SU-DHL-6 (cell line): ENCODE results near the gene FBXO5.
"Not testable (repeated sequence)": the region's sequence is repeated elsewhere in the genome, so short reads cannot be mapped to it uniquely, and the experiment has no call there.

Source experiments
- H2AFZ ChIP-seq: fragments of 200-600 bp; sonication (generic); 2 replicates; pipeline ENCODE4 v1.6.1; 2014; ENCODE audit warnings: low read depth, mild to moderate bottlenecking, moderate library complexity, mixed read lengths, antibody characterized with exemption, low read length; ENCODE audit not compliant: severe bottlenecking
- H3F3A ChIP-seq: fragments of 200-600 bp; shearing (Covaris generic); 2 replicates; pipeline ENCODE4 v1.6.0; 2016; ENCODE audit warnings: antibody characterized with exemption, mild to moderate bottlenecking; ENCODE audit not compliant: insufficient read depth
- H3K27ac ChIP-seq: fragments of 200-600 bp; sonication (generic); 2 replicates; pipeline ENCODE4 v1.5.1; 2016; ENCODE audit warnings: low read depth, mild to moderate bottlenecking, low read length, moderate library complexity, mixed read lengths
- H3K27me3 ChIP-seq: fragments of 200-600 bp; sonication (generic), shearing (Covaris generic); 2 replicates; pipeline ENCODE4 v1.6.0; 2014; ENCODE audit warnings: mild to moderate bottlenecking, low read length
- H3K36me3 ChIP-seq: fragments of 200-600 bp; sonication (generic); 2 replicates; pipeline ENCODE4 v1.6.1; 2014; ENCODE audit warnings: mild to moderate bottlenecking, low read length, mixed read lengths
- H3K4me2 ChIP-seq: fragments of 300-600, 200-600 bp; shearing (Covaris generic), sonication (generic); 2 replicates; pipeline ENCODE4 v1.6.0; 2014; ENCODE audit warnings: low read length, low read depth, mild to moderate bottlenecking; ENCODE audit not compliant: poor library complexity, severe bottlenecking
- H3K4me3 ChIP-seq: fragments of 200-600 bp; sonication (generic); 2 replicates; pipeline ENCODE4 v1.5.1; 2014; ENCODE audit warnings: antibody characterized with exemption, low read length, mild to moderate bottlenecking, mixed read lengths; ENCODE audit not compliant: insufficient read depth, poor library complexity, severe bottlenecking
- H3K79me2 ChIP-seq: fragments of 200-600 bp; sonication (generic); 2 replicates; pipeline ENCODE4 v1.6.1; 2014; ENCODE audit warnings: mild to moderate bottlenecking, low read length, moderate library complexity; ENCODE audit not compliant: insufficient read depth
- H3K9ac ChIP-seq: fragments of 200-600 bp; sonication (generic); 2 replicates; pipeline ENCODE4 v1.7.0; 2014; ENCODE audit warnings: mild to moderate bottlenecking, low read length
- H3K9me2 ChIP-seq: fragments of 200-600 bp; sonication (generic); replicated peaks from 2 replicates; pipeline ENCODE4 v1.6.1; 2014; ENCODE audit warnings: low read length; ENCODE audit not compliant: insufficient read depth
- H3K9me3 ChIP-seq: fragments of 200-600 bp; sonication (generic); 2 replicates; pipeline ENCODE4 v1.6.1; 2014; ENCODE audit warnings: low read length, mixed read lengths; ENCODE audit not compliant: insufficient read depth
- H4K20me1 ChIP-seq: fragments of 200-600 bp; sonication (generic); 2 replicates; pipeline ENCODE4 v1.6.1; 2014; ENCODE audit warnings: low read depth, mild to moderate bottlenecking, antibody characterized with exemption, low read length, moderate library complexity, mixed read lengths
- EZH2phosphoT487 ChIP-seq: fragments of 200-600 bp; sonication (generic), shearing (Covaris generic); conservative IDR thresholded peaks from 2 replicates; pipeline ENCODE4 v1.6.1; 2018; ENCODE audit warnings: mild to moderate bottlenecking, antibody characterized with exemption, low read length, moderate library complexity, mixed read lengths
- TF ChIP-seq, protein P1 (sequence below): fragments of 200-600 bp; sonication (generic); IDR thresholded peaks from one replicate; pipeline ENCODE4 v1.5.1; 2017; ENCODE audit warnings: antibody characterized with exemption, mild to moderate bottlenecking, low read length, moderate library complexity; ENCODE audit not compliant: insufficient read depth, poor library complexity, severe bottlenecking

Gene FBXO5

DNA sequence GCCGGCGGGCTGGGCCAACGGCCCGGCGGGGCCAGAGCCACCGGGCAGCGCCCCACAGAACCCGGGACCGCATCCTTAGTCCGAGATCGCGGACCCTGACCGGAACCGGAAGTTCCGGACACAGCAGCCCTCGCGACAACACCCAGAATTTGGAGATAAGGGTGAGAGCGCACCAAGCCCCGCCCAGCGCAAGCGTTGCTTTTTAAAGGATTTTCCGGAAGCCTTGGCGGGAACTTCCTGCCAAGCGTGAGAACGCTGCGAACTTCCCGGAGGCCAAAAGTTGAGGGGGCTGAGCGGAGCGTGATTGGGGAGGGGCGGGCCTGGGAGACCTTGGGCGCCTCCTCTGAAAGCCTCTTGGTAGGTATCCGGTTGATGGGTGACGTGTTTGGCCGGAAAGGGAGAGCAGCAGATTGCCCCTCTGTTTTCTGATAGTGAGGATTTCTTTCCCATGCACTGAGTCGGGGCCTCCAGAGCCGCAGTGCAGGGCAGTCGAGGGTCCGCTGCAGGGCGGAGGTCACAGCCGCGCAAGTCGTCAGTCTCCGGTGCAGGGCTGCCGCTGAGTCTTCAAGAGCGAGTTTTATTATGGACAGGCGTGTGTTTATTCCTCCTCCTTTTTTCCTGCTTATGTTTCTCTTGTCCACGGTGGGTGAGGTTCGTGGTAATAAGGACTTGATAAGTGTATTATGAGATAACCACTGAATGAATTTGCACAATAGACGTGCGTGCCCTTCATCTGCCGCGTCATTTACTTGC is 19.9 kb upstream of the FBXO5 start, which contains the start of gene MTRF1L:
TSS of gene MTRF1L (minus strand) at position 97 of the 753 bp plus-strand sequence. CDS start at position 73, 24 bp downstream.
- TF ChIP-seq EZH2phosphoT487, result no peak
- TF ChIP-seq, protein P1, sequence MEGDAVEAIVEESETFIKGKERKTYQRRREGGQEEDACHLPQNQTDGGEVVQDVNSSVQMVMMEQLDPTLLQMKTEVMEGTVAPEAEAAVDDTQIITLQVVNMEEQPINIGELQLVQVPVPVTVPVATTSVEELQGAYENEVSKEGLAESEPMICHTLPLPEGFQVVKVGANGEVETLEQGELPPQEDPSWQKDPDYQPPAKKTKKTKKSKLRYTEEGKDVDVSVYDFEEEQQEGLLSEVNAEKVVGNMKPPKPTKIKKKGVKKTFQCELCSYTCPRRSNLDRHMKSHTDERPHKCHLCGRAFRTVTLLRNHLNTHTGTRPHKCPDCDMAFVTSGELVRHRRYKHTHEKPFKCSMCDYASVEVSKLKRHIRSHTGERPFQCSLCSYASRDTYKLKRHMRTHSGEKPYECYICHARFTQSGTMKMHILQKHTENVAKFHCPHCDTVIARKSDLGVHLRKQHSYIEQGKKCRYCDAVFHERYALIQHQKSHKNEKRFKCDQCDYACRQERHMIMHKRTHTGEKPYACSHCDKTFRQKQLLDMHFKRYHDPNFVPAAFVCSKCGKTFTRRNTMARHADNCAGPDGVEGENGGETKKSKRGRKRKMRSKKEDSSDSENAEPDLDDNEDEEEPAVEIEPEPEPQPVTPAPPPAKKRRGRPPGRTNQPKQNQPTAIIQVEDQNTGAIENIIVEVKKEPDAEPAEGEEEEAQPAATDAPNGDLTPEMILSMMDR, result no peak
- Histone ChIP-seq H3K27me3 (no peaks in the 10 kb centered on the region), H3K9ac (peak within 1 kb of the TSS; percentile 77), H3K36me3 (peaks cover 13% of the 10 kb centered on the region), H3K9me3 (no peaks in the 10 kb centered on the region), H3K79me2 (peaks cover 47% of the 10 kb centered on the region), H3K4me3 (peak within 1 kb of the TSS; percentile 67), H2AFZ (peak within 1 kb of the TSS; percentile 72), H3F3A (peaks cover 30% of the 10 kb centered on the region), H3K27ac (peak within 1 kb of the TSS; percentile 43), H3K9me2 (no peaks in the 10 kb centered on the region), H4K20me1 (peaks cover 8% of the 10 kb centered on the region), H3K4me2 (peak within 1 kb of the TSS; percentile 97)

DNA sequence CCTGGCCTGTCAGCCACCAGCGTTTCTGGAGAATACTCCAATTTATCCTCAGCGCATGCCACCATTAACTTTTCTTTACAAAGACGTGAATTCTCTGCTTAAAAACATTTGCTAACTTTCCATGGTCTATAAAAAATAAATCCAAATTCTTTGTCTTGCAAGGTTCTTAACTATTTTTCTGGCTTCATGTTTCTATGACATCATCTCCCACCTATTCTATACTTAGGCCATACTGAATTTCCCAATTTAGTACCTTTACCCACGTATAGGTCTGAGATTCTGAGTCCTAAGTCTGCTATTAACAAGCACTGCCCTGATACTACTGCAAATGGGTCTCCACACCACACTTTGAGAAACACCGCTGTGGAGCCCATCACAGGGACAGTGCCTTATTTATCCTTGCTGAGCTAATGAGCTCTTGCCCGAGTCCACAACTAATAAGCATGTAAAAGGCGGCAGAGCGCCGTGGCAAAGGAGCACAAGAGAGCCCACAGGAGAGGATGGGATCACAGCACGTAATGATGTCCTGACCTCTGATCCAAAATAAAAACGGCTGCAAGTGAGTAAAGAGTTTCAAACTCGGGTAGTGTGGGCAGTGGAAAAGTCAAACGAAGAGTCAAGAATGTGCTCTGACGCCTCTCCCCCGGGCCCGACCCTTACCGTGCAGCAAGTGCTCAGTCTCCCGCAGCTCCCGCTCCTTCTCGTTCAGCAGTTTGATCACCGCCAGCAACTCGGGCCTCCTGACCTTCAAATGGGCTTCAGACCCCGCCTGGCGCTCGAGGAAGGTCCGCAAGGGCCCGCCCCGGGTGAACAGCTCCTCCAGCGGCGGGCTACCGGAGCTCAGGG is 19.1 kb upstream of the FBXO5 start:
- H3K4me3 ChIP-seq, result peak overlapping the region; percentile 67
- TF ChIP-seq EZH2phosphoT487, result no peak
- H3K36me3 ChIP-seq, result peaks cover 19% of the 10 kb centered on the region
- H3K79me2 ChIP-seq, result peaks cover 55% of the 10 kb centered on the region
- H3K27me3 ChIP-seq, result no peaks in the 10 kb centered on the region
- H2AFZ ChIP-seq, result peak overlapping the region; percentile 72
- peaks cover 32% of the 10 kb centered on the region for H3F3A ChIP-seq
- H4K20me1 ChIP-seq, result peaks cover 11% of the 10 kb centered on the region
- H3K4me2 ChIP-seq, result peak overlapping the region; percentile 97
- peak overlapping the region; percentile 43 for H3K27ac ChIP-seq
- no peaks in the 10 kb centered on the region for H3K9me3 ChIP-seq
- H3K9ac ChIP-seq, result peak overlapping the region; percentile 77
- H3K9me2 ChIP-seq, result no peaks in the 10 kb centered on the region

DNA sequence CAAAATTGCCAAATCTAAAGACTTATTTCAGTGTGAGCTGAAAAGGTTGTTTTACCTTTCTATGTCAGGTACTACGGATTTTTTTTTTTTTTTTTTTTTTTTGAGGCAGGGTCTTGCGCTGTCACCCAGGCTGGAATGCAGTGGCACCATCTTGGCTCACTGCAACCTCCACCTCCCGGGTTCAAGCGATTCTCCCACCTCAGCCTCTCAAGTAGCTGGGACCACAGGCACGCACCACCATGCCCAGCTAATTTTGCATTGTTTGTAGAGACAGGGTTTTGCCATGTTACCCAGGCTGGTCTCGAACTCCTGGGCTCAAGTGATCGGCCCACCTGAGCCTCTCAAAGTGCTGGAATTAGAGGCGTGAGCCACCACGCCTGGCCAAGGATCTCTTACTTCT is 17.9 kb upstream of the FBXO5 start:
- H3K27ac ChIP-seq, H2AFZ ChIP-seq, H3K9me2 ChIP-seq, H3K27me3 ChIP-seq, H3K9me3 ChIP-seq: not testable (repeated sequence)
- Histone ChIP-seq H3K79me2 (peaks cover 67% of the 10 kb centered on the region), H3K9ac (peak overlapping the region; percentile 77; the same call in 1 of the 2 replicates), H3F3A (peaks cover 36% of the 10 kb centered on the region), H3K4me3 (peak overlapping the region; percentile 67), H3K4me2 (peak overlapping the region; percentile 97), H3K36me3 (peaks cover 29% of the 10 kb centered on the region), H4K20me1 (peaks cover 11% of the 10 kb centered on the region)

DNA sequence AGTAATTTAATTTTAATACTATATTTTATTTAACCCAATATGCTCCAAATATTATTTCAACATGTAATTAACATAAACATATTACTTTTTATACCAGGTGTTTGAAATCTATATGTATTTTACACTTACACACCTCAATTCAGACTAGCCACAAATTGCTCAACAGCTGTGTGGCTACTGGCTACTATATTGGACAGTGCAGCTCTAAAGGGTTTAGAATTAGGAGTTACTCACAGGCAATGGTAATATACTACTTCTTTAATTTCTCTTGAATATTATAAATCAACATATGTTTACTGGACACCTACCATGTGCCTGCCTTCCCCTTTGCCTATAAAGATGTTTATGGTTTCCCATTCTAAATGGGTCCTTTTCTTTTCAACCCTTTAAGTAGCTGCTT is 17.4 kb upstream of the FBXO5 start:
- Histone ChIP-seq H3K79me2 (peaks cover 72% of the 10 kb centered on the region), H3K36me3 (peaks cover 34% of the 10 kb centered on the region), H3K4me3 (no peak overlapping the region), H3K4me2 (peak overlapping the region; percentile 97), H3K9me3 (no peaks in the 10 kb centered on the region), H3F3A (peaks cover 36% of the 10 kb centered on the region), H3K27ac (no peak overlapping the region), H2AFZ (no peak overlapping the region), H3K9ac (no peak overlapping the region), H3K9me2 (no peaks in the 10 kb centered on the region), H3K27me3 (no peaks in the 10 kb centered on the region), H4K20me1 (peaks cover 14% of the 10 kb centered on the region)
- no peak for TF ChIP-seq EZH2phosphoT487
- TF ChIP-seq, protein P1, result no peak

DNA sequence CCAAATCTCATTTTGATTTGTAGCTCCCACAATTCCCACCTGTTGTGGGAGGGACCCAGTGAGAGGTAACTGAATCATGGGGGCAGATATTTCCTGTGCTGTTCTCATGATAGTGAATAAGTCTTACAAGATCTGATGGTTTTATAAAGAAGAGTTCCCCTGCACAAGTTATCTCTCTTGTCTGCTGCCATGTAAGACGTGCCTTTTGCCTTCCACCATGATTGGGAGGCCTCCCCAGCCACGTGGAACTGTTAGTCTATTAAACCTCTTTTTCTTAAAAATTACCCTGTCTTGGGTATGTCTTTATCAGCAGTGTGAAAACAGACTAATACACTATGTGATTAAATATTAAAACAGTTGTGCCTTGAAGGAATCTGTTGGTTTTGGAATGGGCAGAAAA is 16.7 kb upstream of the FBXO5 start:
- H2AFZ ChIP-seq, H3K27ac ChIP-seq, H3K4me3 ChIP-seq, H3K9me3 ChIP-seq, H3K9ac ChIP-seq, H3K27me3 ChIP-seq, H3K9me2 ChIP-seq: not testable (repeated sequence)
- Histone ChIP-seq H3K4me2 (peak overlapping the region; percentile 97), H4K20me1 (peaks cover 15% of the 10 kb centered on the region), H3K79me2 (peaks cover 79% of the 10 kb centered on the region), H3F3A (peaks cover 36% of the 10 kb centered on the region), H3K36me3 (peaks cover 38% of the 10 kb centered on the region)
